HS-27A (cell line): ENCODE results near the gene GSTA4.
A peak's percentile ranks its signal among the peaks of the same experiment; 100 is the strongest.

Experiments used
- DNase-seq: peaks from one replicate; pipeline ENCODE4 v3.0.0-alpha.2; 2012; ENCODE audit warnings: low read depth, missing footprints

GSTA4 gene, protein sequence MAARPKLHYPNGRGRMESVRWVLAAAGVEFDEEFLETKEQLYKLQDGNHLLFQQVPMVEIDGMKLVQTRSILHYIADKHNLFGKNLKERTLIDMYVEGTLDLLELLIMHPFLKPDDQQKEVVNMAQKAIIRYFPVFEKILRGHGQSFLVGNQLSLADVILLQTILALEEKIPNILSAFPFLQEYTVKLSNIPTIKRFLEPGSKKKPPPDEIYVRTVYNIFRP

DNA sequence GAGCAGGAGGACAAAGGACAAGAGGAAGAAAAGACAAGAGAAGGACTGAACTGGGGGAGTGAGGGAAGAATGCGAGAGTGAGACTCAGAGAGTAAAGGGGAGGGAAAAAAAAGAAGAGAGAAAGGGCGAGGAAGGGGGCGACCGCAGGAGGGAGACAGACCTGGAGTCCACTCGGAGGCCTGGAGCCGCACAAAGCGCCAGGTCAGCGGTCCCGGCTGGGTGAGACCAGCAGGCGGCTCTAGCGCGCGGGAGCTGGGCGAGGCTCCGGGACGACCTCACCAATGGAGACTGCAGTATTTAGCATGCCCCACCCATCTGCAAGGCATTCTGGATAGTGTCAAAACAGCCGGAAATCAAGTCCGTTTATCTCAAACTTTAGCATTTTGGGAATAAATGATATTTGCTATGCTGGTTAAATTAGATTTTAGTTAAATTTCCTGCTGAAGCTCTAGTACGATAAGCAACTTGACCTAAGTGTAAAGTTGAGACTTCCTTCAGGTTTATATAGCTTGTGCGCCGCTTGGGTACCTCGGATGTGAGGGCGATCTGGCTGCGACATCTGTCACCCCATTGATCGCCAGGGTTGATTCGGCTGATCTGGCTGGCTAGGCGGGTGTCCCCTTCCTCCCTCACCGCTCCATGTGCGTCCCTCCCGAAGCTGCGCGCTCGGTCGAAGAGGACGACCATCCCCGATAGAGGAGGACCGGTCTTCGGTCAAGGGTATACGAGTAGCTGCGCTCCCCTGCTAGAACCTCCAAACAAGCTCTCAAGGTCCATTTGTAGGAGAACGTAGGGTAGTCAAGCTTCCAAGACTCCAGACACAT, at the start of gene GSTA4:
Gene GSTA4, minus strand, starts transcription at position 196 of the 824 bp plus-strand sequence. CDS start 1,041 bp downstream, outside the sequence.
- DNase-seq, result peak; percentile 46

DNA sequence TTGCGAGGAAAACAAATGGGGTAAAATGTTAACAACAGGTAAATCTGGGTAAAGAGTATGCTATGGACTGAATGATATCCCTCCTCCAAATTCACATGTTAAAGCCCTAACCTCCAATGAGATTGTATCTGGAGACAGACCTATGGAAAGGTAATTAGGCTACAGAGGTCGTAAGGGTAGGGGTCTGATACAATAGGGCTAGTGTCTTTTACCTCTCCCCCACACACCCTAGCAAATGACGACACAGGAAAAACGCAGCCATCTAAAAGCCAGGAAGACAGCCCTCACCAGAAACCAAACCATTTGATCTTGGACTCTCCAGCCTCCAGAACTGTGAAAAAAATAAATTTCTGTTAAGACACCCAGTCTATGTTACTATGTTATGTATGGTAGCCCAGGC, 49.5 kb upstream of the GSTA4 start:
- no peak for DNase-seq

DNA sequence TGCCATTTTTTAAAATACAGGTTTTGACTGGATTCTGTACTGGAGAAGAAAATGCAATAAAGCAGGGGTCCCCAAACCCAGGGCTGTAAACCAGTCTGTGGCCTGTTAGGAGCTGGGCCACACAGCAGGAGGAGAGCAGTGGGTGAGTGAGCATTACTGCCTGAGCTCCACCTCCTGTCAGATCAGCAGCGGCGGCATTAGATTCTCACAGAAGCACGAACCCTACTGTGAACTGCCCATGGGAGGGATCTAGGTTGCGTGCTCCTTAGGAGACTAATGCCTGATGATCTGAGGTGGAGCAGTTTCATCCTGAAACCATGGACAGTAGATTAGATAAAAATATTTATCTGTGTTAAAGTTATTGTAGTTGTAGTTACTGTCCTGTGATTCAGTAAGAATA, 49.0 kb upstream of the GSTA4 start:
- no peak for DNase-seq

DNA sequence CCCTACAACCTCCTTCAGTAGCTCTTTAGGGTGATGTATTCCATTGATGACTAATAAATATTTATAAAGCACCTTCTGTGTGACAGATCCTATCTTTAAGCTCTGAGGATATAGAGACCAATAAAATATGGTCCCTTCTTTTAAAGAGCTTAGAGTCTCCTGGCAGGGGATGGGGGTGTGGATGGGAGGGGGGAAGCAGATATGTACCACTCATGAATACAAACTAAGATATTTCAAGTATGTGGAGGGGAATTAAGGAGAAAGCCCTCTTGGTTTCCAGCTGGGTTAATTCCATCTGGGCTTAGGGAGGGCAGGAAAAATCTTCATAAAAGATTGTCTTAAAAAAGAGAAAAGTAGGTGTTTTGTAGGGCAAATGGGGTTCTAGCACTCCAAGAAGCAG, 48.5 kb upstream of the GSTA4 start:
- DNase-seq, result no peak

DNA sequence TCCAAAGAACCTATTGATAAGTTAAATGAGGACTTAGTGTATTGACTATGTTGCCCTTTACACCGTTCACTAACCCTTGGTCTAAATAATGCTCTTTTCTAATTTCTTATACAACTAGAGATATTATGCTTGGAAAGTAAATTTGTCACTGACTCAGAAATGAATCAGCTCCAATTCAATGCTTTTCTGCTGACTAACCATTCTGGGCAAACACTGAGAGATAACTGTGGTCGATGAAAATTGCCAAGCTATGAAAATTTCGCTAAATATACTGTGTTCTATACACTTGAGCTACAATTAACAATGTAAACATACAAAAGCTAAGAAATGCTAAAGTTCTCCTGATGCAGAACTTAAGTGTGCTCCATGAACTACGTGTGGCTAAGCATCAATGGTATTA, 47.0 kb upstream of the GSTA4 start:
- DNase-seq, result no peak

DNA sequence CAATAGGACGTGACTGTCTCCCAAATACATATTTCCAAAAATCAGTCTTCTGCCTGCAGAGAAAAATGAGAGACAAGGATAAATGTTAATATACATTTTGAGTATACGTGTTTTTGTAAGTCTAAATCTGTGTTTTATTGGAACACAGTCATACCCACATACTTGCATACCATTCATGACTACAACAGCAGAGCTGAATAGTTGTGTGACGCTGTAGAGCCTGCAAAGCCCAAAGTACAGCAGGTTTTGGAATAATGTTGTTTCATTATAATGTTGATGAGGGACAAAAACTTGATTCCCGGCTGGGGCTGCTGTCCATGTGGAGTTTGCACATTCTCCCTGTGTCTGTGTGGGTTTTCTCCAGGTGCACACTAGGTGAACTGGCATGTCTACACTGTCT, 46.3 kb upstream of the GSTA4 start:
- DNase-seq, result no peak

DNA sequence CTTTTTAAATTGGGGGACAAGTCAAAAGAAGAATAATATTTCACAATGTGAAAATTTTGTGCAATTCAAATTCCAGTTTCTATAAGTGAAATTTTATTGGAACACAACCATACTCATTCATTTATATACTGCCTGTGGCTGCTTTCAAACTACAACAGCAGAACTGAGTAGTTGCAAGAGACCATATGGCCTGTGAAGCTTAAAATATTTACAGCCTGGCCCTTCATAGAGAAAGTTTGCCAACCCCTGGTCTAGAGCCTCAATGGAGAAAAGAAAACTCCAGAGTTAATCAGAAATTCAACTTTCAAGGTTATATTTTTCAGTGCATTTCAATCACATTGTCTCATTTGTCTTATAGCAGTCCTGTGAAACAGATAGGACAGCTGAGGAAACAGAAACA, 43.5 kb upstream of the GSTA4 start:
- no peak for DNase-seq

DNA sequence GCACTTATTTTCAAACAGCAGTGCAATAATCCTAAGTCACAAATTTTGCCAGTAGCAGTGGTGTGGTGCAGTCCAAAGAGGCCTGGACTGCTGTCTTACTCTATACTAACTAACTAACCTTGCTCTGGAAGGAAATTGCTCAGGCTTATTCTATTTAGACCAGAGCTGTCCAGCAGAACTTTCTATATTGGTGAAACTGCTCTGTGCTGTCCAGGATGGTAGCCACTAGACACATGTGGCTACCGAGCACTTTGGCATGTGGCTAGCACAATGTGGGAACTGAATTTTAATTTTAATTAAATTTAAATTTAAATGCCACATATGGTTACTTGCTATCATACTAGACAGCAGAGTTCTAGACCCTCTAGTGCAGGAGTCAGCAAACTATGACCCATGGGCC, 43.1 kb upstream of the GSTA4 start:
- DNase-seq, result no peak

DNA sequence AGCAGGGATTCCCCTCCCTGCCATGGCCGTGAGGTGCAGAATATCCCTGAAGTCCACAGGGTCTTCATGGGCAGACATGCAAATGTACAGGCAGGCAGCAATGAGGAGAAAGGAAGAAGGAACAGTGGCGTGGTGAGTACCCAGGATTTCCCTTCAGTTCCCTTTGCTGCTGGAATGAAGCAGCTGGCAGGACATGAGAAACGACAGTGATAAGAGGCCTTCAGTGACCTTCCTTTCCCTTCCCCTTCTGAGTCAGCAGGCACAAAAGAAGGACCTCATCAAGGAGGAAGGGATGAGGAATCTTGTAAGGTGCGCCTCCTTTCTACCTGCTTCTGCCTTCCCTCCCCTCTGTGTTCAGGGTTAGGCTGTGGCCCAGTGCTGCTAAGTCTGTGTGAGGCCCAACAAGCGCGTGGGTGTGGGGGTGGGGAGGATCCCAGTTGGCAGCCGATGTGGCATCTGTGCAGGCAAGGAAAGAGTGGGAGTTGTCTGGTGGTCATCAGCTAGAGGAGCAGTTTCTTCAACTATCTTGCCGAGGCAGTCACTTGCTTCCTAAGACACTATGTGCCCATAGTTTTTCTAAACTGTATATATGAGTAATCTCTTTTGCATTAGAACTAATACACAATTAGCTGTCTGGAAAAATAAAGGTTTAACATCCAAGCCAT, 40.6 kb upstream of the GSTA4 start:
- DNase-seq, result no peak

DNA sequence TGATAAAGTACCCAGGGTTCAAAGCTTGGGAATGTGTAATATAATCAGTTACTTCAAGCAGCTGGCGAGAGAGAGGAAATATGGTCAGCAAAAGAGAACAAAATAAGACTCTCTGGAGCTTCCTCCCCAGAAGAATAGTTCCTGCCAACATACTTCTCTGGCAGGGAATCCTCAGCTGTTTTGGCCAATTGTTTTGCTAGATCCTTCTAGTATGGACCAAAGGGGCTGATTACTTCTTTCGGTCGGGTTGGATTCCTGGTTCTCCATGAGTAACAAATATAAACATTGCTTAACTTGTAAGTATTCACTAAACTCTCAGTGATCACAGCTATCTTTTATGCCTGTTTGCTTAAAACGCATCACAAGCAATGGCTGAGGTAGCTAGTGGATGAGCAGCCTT, 38.7 kb upstream of the GSTA4 start:
- DNase-seq, result no peak

- no peak for DNase-seq
Measured at GRCh38 chr6:53032849-53033248, 37.8 kb upstream of the GSTA4 start.

DNA sequence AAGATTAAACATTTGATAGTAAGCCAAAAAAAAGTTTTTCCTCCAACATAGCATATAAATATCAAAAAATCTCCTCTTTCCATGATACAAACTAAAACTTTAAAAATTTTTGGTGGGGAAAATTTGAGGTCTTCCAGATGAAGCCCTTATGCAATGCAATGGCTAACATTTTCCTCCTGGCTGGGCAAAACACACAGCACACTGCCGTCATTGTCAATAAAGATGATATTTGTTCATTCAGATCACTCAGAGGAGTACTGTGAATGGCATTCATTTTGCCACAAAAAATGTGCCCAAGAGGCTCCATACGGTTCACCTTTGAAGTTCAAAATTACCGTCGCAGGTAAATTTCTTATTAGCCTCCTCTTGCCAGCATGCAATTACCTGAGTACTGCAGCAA, 36.2 kb upstream of the GSTA4 start:
- DNase-seq, result no peak

GRCh38 chr6:53029761-53030160, 34.7 kb upstream of the GSTA4 start:
- DNase-seq, result no peak

DNA sequence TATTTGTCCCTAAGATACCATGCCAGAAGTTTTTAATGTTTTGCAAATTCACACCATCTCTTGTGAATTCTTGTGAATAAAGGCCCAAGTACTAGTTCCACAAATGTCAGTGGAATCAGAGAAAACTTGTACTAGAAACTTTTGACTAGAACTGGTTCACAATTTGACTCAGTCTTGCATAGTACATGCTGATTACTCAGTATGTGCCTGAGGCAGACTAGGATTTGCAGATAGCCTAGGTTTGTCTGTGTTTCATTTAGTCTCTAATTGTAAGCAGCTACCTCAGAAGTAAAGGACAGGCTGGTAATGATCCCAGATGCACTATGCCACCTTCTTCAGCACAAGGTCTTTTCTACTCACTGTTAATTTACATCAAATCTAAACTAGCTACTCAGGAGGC, 34.2 kb upstream of the GSTA4 start:
- DNase-seq, result no peak

- DNase-seq, result no peak
Measured at GRCh38 chr6:53028467-53028866, 33.4 kb upstream of the GSTA4 start.

DNA sequence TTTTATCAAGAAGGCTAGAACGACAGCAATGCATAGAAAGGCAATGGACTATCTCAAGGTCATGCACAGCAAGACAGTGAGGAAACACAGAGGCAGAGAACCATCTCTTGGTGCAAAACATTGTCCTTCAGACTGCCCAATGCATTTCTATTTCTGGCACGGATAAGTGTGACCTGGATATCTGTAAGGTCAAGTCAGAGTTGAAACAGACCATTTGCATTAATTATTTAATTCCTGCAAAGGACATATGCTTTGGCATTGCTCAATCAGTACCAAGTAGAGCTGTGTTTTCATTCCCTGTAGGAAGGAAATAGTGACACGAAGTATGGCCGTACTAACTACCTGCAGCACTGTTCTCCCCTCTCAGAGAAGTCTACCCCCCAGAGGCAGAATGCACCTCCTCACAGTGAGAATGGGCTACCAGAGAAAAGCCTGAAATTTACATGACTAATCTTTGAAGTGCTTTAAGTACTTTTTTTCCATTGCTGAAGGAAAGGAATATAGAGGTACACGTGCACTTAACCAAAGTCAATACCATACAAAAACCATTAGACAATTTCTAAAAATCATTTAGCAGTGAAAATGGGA, 32.1 kb upstream of the GSTA4 start:
- no peak for DNase-seq

GRCh38 chr6:53026526-53026925, 31.4 kb upstream of the GSTA4 start:
- DNase-seq, result no peak

DNA sequence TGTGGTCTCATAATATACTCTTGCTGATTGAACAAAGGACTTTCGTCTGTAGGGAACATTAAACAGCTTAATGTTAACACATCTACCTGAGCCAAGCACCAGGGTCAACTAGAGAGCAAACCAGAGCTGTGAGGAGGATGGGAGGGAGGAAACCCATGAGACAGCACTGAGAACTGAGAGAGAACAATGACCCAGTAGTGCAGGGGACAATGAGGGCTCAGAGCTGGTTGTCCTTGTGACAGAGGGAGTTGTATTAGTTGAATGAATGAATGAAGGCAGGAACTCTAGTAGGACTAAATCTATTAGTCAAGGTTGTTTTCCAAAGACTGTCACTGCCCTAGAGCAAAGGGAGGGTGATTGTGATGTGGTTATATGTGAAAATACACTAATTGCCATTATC, 28.2 kb upstream of the GSTA4 start:
- DNase-seq, result no peak

DNA sequence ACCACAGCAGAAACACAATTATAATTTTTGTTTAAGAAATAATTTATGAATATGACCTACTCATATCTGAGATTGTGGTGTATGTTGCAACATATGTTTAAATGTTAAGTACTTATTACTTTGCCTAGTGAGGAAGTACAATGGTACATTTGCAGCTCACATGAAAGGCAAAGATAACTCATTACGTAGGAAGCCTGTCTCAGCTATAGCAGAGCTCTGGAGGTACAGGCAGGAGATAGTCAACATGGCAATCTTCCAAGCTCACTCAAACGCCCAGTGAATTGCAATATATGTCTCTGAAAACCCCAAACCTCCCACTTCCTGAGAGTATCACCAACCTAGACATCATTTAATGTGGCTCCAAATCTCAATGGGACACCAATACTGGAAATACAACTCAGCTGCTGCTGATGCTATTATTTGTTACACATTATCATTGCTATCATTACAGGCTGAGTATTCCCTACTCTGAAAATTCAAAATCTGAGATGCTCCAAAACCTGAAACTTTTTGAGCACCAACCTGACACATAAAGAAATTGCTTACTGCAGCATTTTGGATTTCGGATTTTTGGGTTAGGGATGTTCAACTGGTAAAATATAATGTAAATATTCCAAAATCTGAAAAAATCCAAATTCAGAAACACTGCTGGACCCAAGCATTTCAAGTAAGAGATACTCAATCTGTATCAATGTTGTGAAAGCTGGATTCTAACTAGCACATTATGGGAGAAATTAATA, 25.1 kb upstream of the GSTA4 start:
- DNase-seq, result no peak

DNA sequence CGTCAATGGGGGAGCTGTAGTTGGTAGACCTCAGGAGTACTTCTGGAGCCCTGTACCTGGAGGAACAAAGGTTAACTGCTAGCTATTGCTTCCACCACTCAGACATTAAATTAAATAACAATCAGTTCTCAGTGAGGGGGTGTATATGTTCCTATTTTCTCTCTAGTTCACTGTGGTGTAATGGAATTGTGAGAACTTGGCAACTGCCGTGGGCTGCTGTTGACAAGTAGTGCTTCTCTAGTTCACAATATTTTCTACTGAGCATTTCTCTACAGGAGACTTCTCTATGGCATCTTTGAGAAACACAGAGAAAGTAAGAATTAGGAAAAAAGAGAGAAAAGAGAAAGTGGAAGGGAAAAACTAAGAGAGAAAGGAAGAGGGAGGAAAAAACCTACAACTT, 23.4 kb upstream of the GSTA4 start:
- DNase-seq, result no peak

GRCh38 chr6:53015486-53015885, 20.4 kb upstream of the GSTA4 start:
- DNase-seq, result no peak

DNA sequence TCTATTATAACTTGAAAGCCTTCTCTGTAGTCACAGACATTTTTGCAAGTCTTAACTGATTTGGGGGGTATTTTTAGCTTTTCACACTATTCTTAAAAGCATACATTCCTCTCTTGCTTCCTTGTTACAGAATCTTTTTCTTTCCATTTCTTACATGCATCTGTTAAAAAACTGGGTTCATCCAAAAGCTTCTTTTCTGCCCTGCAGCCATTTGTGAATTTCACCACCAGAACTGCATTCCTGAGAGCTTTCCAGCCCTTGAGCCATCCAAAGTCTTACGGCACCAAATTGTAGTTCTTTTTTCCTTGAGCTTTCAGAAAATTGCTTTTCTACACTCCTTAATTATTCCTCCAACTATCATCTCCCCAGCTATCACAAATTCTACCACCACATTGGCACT, 19.7 kb upstream of the GSTA4 start:
- DNase-seq, result no peak
